Mammary epithelial cell (primary cell): Measurements from ENCODE around the gene FER.

ENCODE experiments used
- CTCF ChIP-seq, 2 donors: IDR thresholded peaks in 1 of 2; conservative IDR thresholded peaks in 1 of 2; 2 replicates each; pipeline ENCODE4 v1.5.1; 2011 to 2012; ENCODE audit warnings: inconsistent platforms in 2 of 2, low read length in 2 of 2, mild to moderate bottlenecking in 2 of 2, control low read depth in 1 of 2, low read depth in 1 of 2; ENCODE audit not compliant: insufficient read depth in 1 of 2; ENCODE audit errors: extremely low read depth in 1 of 2
- EZH2 ChIP-seq: IDR thresholded peaks from 2 replicates; pipeline ENCODE4 v1.6.1; 2012; ENCODE audit warnings: low read length, inconsistent platforms, borderline replicate concordance

GRCh38 chr5:109239456-109239855, 491.8 kb downstream of the FER start:
- TF ChIP-seq EZH2, result no peak
- TF ChIP-seq CTCF (conservative IDR thresholded peaks at IDR 0.05 in 1 of 2, IDR thresholded peaks at IDR 0.05 in 1 of 2; ENCODE audit: extremely low read depth in 1 of 2, insufficient read depth in 1 of 2, low read depth in 1 of 2, low read length in 2 of 2), result no peak
